COLO829 (cell line): ENCODE results near the gene HTR1D.

Experiments
- DNase-seq: peaks from one replicate; pipeline ENCODE4 v3.0.0; 2012; ENCODE audit warnings: low spot score

The HTR1D gene

GRCh38 chr1:23150125-23150524 is 67.2 kb downstream of the HTR1D start:
- DNase-seq = no peak

DNA sequence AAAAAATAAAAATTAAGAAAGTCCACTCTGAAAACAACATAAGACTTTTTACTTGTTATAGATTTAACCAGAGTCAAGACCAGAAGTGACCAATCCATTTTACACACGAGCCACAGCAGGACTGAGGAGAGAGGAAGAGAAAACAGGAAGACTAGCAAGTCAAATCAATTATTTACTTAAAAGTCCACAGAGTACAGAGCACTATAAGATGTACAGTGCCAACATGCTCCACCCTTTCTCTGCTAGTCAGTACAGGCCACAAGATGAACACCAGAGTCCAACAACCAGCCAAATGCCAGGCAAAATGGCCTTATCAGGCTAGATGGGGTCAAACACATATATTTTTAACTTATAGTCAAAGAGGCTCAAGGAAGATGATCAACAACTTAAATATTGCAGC is 68.2 kb downstream of the HTR1D start:
- DNase-seq = no peak

DNA sequence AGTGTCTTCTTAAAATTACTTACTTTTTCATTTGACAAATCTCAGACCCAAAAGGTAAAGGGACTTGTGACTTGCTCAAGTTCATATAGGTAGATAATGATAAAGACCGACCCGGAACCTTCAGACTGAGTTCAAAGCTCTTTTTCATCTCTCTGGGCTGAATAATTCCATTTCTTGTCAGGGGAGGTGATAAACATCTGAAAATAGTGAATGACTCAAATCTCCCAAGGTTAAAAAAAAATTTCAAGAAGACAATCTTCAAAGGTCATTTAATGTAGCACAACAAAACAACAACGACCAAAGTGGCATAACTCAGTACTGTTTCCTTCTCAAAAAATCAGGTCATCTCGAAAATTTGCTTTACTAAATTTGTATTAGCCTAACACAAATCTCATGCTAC is 69.2 kb downstream of the HTR1D start:
- peak; percentile 22 for DNase-seq
